ENCODE results near the gene C4orf50. TPM values are rescaled to one million over a fixed set of nuclear protein-coding genes. Genes with fewer than 3 reads are reported as not detected.

Gene C4orf50
- polyA plus RNA-seq, 1 donor from 2014 or later, result 1.6 TPM

GRCh38 chr4:6044805-6045204, 26.6 kb upstream of the C4orf50 start:
- Histone ChIP-seq H2AFZ (ENCODE audit: low read depth, low read length) (no peak overlapping the region), H3K27me3 (ENCODE audit: insufficient read depth, low read depth, low read length) (no peaks in the 10 kb centered on the region), H4K20me1 (ENCODE audit: insufficient read depth) (no peaks in the 10 kb centered on the region), H3K4me2 (ENCODE audit: low read length) (no peak overlapping the region), H3K9ac (ENCODE audit: low read length) (no peak overlapping the region), H3F3A (ENCODE audit: insufficient read depth, low read length, poor library complexity, severe bottlenecking) (no peaks in the 10 kb centered on the region), H3K79me2 (replicated peaks; ENCODE audit: insufficient read depth, low read length) (no peaks in the 10 kb centered on the region), H3K36me3 (ENCODE audit: insufficient read depth, low read length) (no peaks in the 10 kb centered on the region), H3K27ac (ENCODE audit: low read length) (no peak overlapping the region), H3K4me3 (ENCODE audit: low read length) (no peak overlapping the region), H3K9me3 (ENCODE audit: low read length) (no peaks in the 10 kb centered on the region), H3K9me2 (ENCODE audit: insufficient read depth, low read length) (no peaks in the 10 kb centered on the region)
- TF ChIP-seq POLR2AphosphoS5 (IDR thresholded peaks at IDR 0.05) (no peak), EZH2 (IDR thresholded peaks at IDR 0.05; ENCODE audit: borderline replicate concordance, insufficient read depth, low read length, poor library complexity, severe bottlenecking) (no peak), EP300 (conservative IDR thresholded peaks at IDR 0.05; ENCODE audit: poor library complexity, severe bottlenecking) (no peak), TAF1 (IDR thresholded peaks at IDR 0.05; ENCODE audit: low read depth) (no peak), RAD21 (conservative IDR thresholded peaks at IDR 0.05) (no peak), REST (IDR thresholded peaks at IDR 0.05; ENCODE audit: borderline replicate concordance) (no peak), CTCF (IDR thresholded peaks at IDR 0.05; ENCODE audit: poor library complexity, severe bottlenecking) (no peak), MXI1 (conservative IDR thresholded peaks at IDR 0.05; ENCODE audit: poor library complexity, severe bottlenecking) (no peak), SMC3 (conservative IDR thresholded peaks at IDR 0.05; ENCODE audit: poor library complexity) (no peak)

GRCh38 chr4:6044276-6044675, 26.0 kb upstream of the C4orf50 start:
- Histone ChIP-seq H3K9me3 (ENCODE audit: low read length) (no peaks in the 10 kb centered on the region), H4K20me1 (ENCODE audit: insufficient read depth) (no peaks in the 10 kb centered on the region), H3K27ac (ENCODE audit: low read length) (no peak overlapping the region), H3K36me3 (ENCODE audit: insufficient read depth, low read length) (no peaks in the 10 kb centered on the region), H3K79me2 (replicated peaks; ENCODE audit: insufficient read depth, low read length) (no peaks in the 10 kb centered on the region), H3F3A (ENCODE audit: insufficient read depth, low read length, poor library complexity, severe bottlenecking) (no peaks in the 10 kb centered on the region), H3K9me2 (ENCODE audit: insufficient read depth, low read length) (no peaks in the 10 kb centered on the region), H3K27me3 (ENCODE audit: insufficient read depth, low read depth, low read length) (no peaks in the 10 kb centered on the region), H2AFZ (ENCODE audit: low read depth, low read length) (no peak overlapping the region), H3K9ac (ENCODE audit: low read length) (no peak overlapping the region), H3K4me2 (ENCODE audit: low read length) (no peak overlapping the region), H3K4me3 (ENCODE audit: low read length) (no peak overlapping the region)
- TF ChIP-seq EP300 (conservative IDR thresholded peaks at IDR 0.05; ENCODE audit: poor library complexity, severe bottlenecking) (no peak), POLR2AphosphoS5 (IDR thresholded peaks at IDR 0.05) (no peak), CTCF (IDR thresholded peaks at IDR 0.05; ENCODE audit: poor library complexity, severe bottlenecking) (no peak), REST (IDR thresholded peaks at IDR 0.05; ENCODE audit: borderline replicate concordance) (no peak), RAD21 (conservative IDR thresholded peaks at IDR 0.05) (no peak), TAF1 (IDR thresholded peaks at IDR 0.05; ENCODE audit: low read depth) (no peak), SMC3 (conservative IDR thresholded peaks at IDR 0.05; ENCODE audit: poor library complexity) (no peak), MXI1 (conservative IDR thresholded peaks at IDR 0.05; ENCODE audit: poor library complexity, severe bottlenecking) (no peak)
